22Rv1 (cell line): ENCODE results near the gene SLC4A3.

Experiments
- H3K27ac ChIP-seq: fragments of 450-650 bp; 2 replicates; pipeline ENCODE4 v1.5.1; 2017
- CTCF ChIP-seq: fragments of 450-650 bp; IDR thresholded peaks from 2 replicates; pipeline ENCODE4 v1.5.1; 2017; ENCODE audit warnings: mild to moderate bottlenecking
- ZFX ChIP-seq: fragments of 450-650 bp; IDR thresholded peaks from 2 replicates; pipeline ENCODE4 v1.6.1; 2017; ENCODE audit warnings: antibody characterized with exemption, borderline replicate concordance

SLC4A3 gene

GRCh38 chr2:219621935-219622334 is 5.5 kb upstream of the SLC4A3 start:
- no peak overlapping the region for H3K27ac ChIP-seq
- no peak for TF ChIP-seq CTCF
- TF ChIP-seq ZFX, result no peak

GRCh38 chr2:219622472-219622871 is 5.0 kb upstream of the SLC4A3 start:
- no peak overlapping the region for H3K27ac ChIP-seq
- TF ChIP-seq ZFX (no peak), CTCF (no peak)

- TF ChIP-seq CTCF (no peak), ZFX (no peak)
- H3K27ac ChIP-seq, result no peak overlapping the region
Measured at GRCh38 chr2:219624565-219624964, 2.9 kb upstream of the SLC4A3 start.

GRCh38 chr2:219625179-219625578 is 2.3 kb upstream of the SLC4A3 start:
- TF ChIP-seq CTCF, result no peak
- no peak for TF ChIP-seq ZFX

GRCh38 chr2:219626540-219626939 is 890 bp upstream of the SLC4A3 start:
- TF ChIP-seq CTCF (no peak), ZFX (no peak)
- H3K27ac ChIP-seq, result no peak overlapping the region

More at GRCh38 chr2:219625179-219625578, 2.3 kb upstream of the SLC4A3 start:
- no peak overlapping the region for H3K27ac ChIP-seq

- TF ChIP-seq CTCF (no peak), ZFX (no peak)
Measured at GRCh38 chr2:219628235-219628985, 980 bp downstream of the SLC4A3 start.

GRCh38 chr2:219628986-219629901 is 1.8 kb downstream of the SLC4A3 start:
- no peak overlapping the region for H3K27ac ChIP-seq

More at GRCh38 chr2:219628235-219628985, 980 bp downstream of the SLC4A3 start:
- H3K27ac ChIP-seq, result no peak overlapping the region

More at GRCh38 chr2:219628986-219629901, 1.8 kb downstream of the SLC4A3 start:
- TF ChIP-seq ZFX (no peak), CTCF (no peak)
